Measurements from ENCODE around the gene IFT25. TPM values are rescaled to one million over a fixed set of nuclear protein-coding genes. Genes with fewer than 3 reads are reported as not detected.

Gene IFT25
- total and polyA plus RNA-seq, 12 donors, result 7.8 to 16.0 (median 10.7) TPM

DNA sequence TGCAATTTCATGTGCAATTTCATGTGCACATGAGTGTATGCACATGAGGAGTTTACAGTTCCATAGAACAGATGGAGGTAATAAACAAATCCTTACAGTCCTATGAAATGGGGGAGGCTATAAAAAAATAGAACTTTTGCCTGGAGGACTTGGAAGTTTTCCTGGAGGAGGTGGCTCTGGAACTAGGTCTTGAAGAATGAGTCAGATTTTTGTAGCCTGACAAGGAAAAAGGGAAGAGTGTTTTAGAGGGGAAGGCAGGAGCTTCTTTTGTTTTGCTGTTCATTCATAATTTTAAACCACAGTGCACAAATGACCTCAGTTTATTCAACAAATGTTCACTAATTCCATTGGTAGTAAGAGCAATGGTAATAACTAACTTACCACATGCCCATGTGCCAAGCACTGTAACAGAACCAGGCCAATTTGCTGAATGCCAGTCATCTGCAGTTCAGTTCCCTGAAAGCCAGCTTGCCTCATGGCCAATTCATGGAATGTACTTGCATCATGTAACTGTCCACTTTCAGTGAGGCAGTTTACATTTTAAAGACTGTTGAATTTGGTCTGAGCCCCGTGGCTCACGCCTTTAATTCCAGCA lies 48.8 kb downstream of the IFT25 start:
- no peaks in the 10 kb centered on the region for H3K36me3 ChIP-seq
- WGBS, 2 donors, result 83 to 95% methylated on average over 2 of the region's 2 CpGs
- H3K4me1 ChIP-seq, result peaks cover 0 to 49% (median 7%) of the 10 kb centered on the region in 9 donors
- DNase-seq (no peak), ATAC-seq (no peak)
- intact Hi-C loops (cut with DNase I), result no loop called here
- H3K4me3 ChIP-seq, result no peak overlapping the region
- TF ChIP-seq, protein P1, sequence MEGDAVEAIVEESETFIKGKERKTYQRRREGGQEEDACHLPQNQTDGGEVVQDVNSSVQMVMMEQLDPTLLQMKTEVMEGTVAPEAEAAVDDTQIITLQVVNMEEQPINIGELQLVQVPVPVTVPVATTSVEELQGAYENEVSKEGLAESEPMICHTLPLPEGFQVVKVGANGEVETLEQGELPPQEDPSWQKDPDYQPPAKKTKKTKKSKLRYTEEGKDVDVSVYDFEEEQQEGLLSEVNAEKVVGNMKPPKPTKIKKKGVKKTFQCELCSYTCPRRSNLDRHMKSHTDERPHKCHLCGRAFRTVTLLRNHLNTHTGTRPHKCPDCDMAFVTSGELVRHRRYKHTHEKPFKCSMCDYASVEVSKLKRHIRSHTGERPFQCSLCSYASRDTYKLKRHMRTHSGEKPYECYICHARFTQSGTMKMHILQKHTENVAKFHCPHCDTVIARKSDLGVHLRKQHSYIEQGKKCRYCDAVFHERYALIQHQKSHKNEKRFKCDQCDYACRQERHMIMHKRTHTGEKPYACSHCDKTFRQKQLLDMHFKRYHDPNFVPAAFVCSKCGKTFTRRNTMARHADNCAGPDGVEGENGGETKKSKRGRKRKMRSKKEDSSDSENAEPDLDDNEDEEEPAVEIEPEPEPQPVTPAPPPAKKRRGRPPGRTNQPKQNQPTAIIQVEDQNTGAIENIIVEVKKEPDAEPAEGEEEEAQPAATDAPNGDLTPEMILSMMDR (IDR thresholded peaks at IDR 0.05), result no peak
- no peaks in the 10 kb centered on the region for H3K27me3 ChIP-seq
- H3K27ac ChIP-seq, result peak overlapping the region in 1 of 10 donors; percentile 16
- no peaks in the 10 kb centered on the region for H3K9me3 ChIP-seq

DNA sequence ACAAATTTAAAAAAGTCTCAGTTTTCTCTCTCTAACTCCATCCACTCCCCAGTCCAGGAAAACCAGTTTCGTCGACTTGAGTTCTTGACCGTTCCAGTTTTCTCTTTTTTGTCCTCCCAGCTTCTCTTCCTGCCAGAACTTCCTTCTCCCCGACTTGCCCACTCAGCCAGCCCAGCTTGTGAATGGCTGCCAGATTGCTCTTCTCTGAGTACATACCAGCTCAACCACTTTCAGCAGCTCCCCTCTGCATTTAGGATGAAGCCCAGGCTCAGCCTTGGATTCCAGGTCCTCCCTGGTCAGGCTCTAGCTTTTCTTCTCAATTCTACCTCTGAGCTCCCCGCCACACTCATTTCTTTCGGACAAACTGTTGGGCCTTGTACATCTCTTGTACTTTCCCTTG lies 50.1 kb downstream of the IFT25 start:
- WGBS, 2 donors, result 76 to 82% methylated on average over 6 of the region's 6 CpGs
- no peaks in the 10 kb centered on the region for H3K9me3 ChIP-seq
- no peak overlapping the region for H3K4me3 ChIP-seq
- intact Hi-C loops (cut with DNase I), result no loop called here
- peaks cover 0 to 54% (median 8%) of the 10 kb centered on the region in 9 donors for H3K4me1 ChIP-seq
- no peaks in the 10 kb centered on the region for H3K27me3 ChIP-seq
- TF ChIP-seq, protein P1 (IDR thresholded peaks at IDR 0.05), result no peak
- peak overlapping the region in 1 of 10 donors; percentile 26 for H3K27ac ChIP-seq
- ATAC-seq, result no peak
- no peaks in the 10 kb centered on the region for H3K36me3 ChIP-seq
- no peak for DNase-seq

DNA sequence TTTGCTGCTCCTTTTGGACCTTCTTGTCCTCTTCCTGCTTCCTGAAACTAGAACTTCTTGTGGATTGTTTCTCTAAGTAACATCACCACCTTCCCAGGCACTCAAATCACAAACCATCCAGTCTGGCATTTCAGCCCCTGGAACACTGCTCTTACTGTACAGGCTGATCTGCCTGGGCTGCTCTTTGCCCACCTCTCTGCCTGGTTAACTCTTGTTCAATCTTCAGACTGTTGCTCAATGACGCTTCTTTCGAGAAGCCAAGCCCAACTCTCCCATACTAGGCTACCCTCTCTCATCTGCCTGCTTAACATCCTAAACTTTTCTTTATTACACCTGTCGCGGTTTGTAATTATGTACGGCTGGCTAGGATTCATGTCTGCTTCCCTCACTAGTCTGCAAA lies 50.9 kb downstream of the IFT25 start:
- Histone ChIP-seq H3K27me3 (no peaks in the 10 kb centered on the region), H3K27ac (no peak overlapping the region), H3K9me3 (no peaks in the 10 kb centered on the region), H3K4me3 (no peak overlapping the region), H3K4me1 (peaks cover 0 to 55% (median 12%) of the 10 kb centered on the region in 9 donors), H3K36me3 (no peaks in the 10 kb centered on the region)
- TF ChIP-seq, protein P1 (IDR thresholded peaks at IDR 0.05), result no peak
- no peak for ATAC-seq
- 95 to 96% methylated on average over 5 of the region's 5 CpGs for WGBS, 2 donors
- intact Hi-C loops (cut with DNase I), result loop anchor here in 2 of 10 donors (5.0 kb wide), 2 partner anchors 48 to 53 kb away; partner anchors contain the start of genes IFT25 (in 1 of the 2) and LRRC42 (in 1 of the 2)
- DNase-seq, result no peak

DNA sequence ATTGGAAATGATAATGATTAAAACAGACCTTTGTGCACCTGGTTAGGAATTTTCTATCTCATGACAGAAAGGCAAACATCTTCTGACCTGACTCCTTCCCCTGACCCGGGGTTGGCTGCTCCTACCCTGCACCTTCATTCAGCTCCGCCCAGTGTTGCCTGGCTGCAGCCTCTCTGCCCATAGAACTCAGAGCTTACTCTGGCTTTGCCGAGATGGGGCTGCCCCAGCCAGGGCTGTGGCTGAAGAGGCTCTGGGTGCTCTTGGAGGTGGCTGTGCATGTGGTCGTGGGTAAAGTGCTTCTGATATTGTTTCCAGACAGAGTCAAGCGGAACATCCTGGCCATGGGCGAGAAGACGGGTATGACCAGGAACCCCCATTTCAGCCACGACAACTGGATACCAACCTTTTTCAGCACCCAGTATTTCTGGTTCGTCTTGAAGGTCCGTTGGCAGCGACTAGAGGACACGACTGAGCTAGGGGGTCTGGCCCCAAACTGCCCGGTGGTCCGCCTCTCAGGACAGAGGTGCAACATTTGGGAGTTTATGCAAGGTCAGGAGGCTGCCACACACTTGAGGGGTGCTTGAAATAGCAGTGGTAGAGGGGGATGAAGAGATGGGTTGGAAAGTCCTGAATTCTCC lies 51.4 kb downstream of the IFT25 start, which contains the start of gene DIO1:
Gene DIO1 (plus strand): TSS at position 189 of the 638 bp plus-strand sequence. CDS start 24 bp downstream, at position 213.
- Histone ChIP-seq H3K27me3 (no peaks in the 10 kb centered on the region), H3K4me1 (peaks cover 0 to 52% (median 12%) of the 10 kb centered on the region in 9 donors), H3K9me3 (no peaks in the 10 kb centered on the region), H3K36me3 (no peaks in the 10 kb centered on the region), H3K4me3 (no peak within 1 kb of the TSS), H3K27ac (peak within 1 kb of the TSS in 3 of 10 donors; percentile 27 to 83 (median 40))
- no peak for ATAC-seq
- DNase-seq, result no peak
- intact Hi-C loops (cut with DNase I), result loop anchor here in 2 of 10 donors (5.0 kb wide), 2 partner anchors 48 to 53 kb away; partner anchors contain the start of genes IFT25 (in 1 of the 2) and LRRC42 (in 1 of the 2)
- 79 to 81% methylated on average over 14 of the region's 14 CpGs for WGBS, 2 donors
- TF ChIP-seq, protein P1 (IDR thresholded peaks at IDR 0.05), result no peak

Measured in heart right ventricle (tissue), 16 donors.